ENCODE data around the gene XYLT1.

XYLT1 gene

GRCh38 chr16:17329391-17329790 lies 141.4 kb downstream of the XYLT1 start:
- ATAC-seq (ENCODE audit: low read depth) (no peak), DNase-seq (ENCODE audit: low spot score) (no peak)
- no peaks in the 10 kb centered on the region for H3K36me3 ChIP-seq (ENCODE audit: low read depth)
- no peak overlapping the region for H3K4me3 ChIP-seq (ENCODE audit: severe bottlenecking)
- no peaks in the 10 kb centered on the region for H3K9me3 ChIP-seq (ENCODE audit: severe bottlenecking)
- no peak for TF ChIP-seq CTCF (IDR thresholded peaks at IDR 0.05; ENCODE audit: poor library complexity, severe bottlenecking)
- H3K4me1 ChIP-seq (ENCODE audit: insufficient read depth, poor library complexity, severe bottlenecking): no peaks in the 10 kb centered on the region
- no peaks in the 10 kb centered on the region for H3K27me3 ChIP-seq (ENCODE audit: insufficient read depth, poor library complexity, severe bottlenecking)
- H3K27ac ChIP-seq (ENCODE audit: poor library complexity, severe bottlenecking): no peak overlapping the region

GRCh38 chr16:17328932-17329331 lies 141.8 kb downstream of the XYLT1 start:
- no peak for DNase-seq (ENCODE audit: low spot score)
- no peak for TF ChIP-seq CTCF (IDR thresholded peaks at IDR 0.05; ENCODE audit: poor library complexity, severe bottlenecking)
- H3K27ac ChIP-seq (ENCODE audit: poor library complexity, severe bottlenecking): no peak overlapping the region
- H3K36me3 ChIP-seq (ENCODE audit: low read depth): no peaks in the 10 kb centered on the region
- ATAC-seq (ENCODE audit: low read depth): no peak
- no peaks in the 10 kb centered on the region for H3K27me3 ChIP-seq (ENCODE audit: insufficient read depth, poor library complexity, severe bottlenecking)
- H3K9me3 ChIP-seq (ENCODE audit: severe bottlenecking): no peaks in the 10 kb centered on the region
- H3K4me1 ChIP-seq (ENCODE audit: insufficient read depth, poor library complexity, severe bottlenecking): no peaks in the 10 kb centered on the region
- no peak overlapping the region for H3K4me3 ChIP-seq (ENCODE audit: severe bottlenecking)

GRCh38 chr16:17327664-17328335 lies 143.0 kb downstream of the XYLT1 start:
- Histone ChIP-seq H3K27ac (ENCODE audit: poor library complexity, severe bottlenecking) (no peak overlapping the region), H3K9me3 (ENCODE audit: severe bottlenecking) (no peaks in the 10 kb centered on the region), H3K4me1 (ENCODE audit: insufficient read depth, poor library complexity, severe bottlenecking) (no peaks in the 10 kb centered on the region), H3K4me3 (ENCODE audit: severe bottlenecking) (no peak overlapping the region), H3K27me3 (ENCODE audit: insufficient read depth, poor library complexity, severe bottlenecking) (no peaks in the 10 kb centered on the region), H3K36me3 (ENCODE audit: low read depth) (no peaks in the 10 kb centered on the region)
- DNase-seq (ENCODE audit: low spot score) (no peak), ATAC-seq (ENCODE audit: low read depth) (no peak)
- no peak for TF ChIP-seq CTCF (IDR thresholded peaks at IDR 0.05; ENCODE audit: poor library complexity, severe bottlenecking)

GRCh38 chr16:17325476-17326143 lies 145.2 kb downstream of the XYLT1 start:
- no peak for DNase-seq (ENCODE audit: low spot score)
- H3K4me3 ChIP-seq (ENCODE audit: severe bottlenecking): no peak overlapping the region
- no peak overlapping the region for H3K27ac ChIP-seq (ENCODE audit: poor library complexity, severe bottlenecking)
- H3K4me1 ChIP-seq (ENCODE audit: insufficient read depth, poor library complexity, severe bottlenecking): no peaks in the 10 kb centered on the region
- H3K27me3 ChIP-seq (ENCODE audit: insufficient read depth, poor library complexity, severe bottlenecking): no peaks in the 10 kb centered on the region
- H3K9me3 ChIP-seq (ENCODE audit: severe bottlenecking): no peaks in the 10 kb centered on the region
- H3K36me3 ChIP-seq (ENCODE audit: low read depth): no peaks in the 10 kb centered on the region
- TF ChIP-seq CTCF (IDR thresholded peaks at IDR 0.05; ENCODE audit: poor library complexity, severe bottlenecking): no peak
- ATAC-seq (ENCODE audit: low read depth): no peak

GRCh38 chr16:17324451-17324850 lies 146.3 kb downstream of the XYLT1 start:
- TF ChIP-seq CTCF (IDR thresholded peaks at IDR 0.05; ENCODE audit: poor library complexity, severe bottlenecking): no peak
- H3K27me3 ChIP-seq (ENCODE audit: insufficient read depth, poor library complexity, severe bottlenecking): no peaks in the 10 kb centered on the region
- peaks cover 6% of the 10 kb centered on the region for H3K4me1 ChIP-seq (ENCODE audit: insufficient read depth, poor library complexity, severe bottlenecking)
- H3K36me3 ChIP-seq (ENCODE audit: low read depth): no peaks in the 10 kb centered on the region
- H3K9me3 ChIP-seq (ENCODE audit: severe bottlenecking): no peaks in the 10 kb centered on the region
- DNase-seq (ENCODE audit: low spot score) (no peak), ATAC-seq (ENCODE audit: low read depth) (no peak)
- no peak overlapping the region for H3K27ac ChIP-seq (ENCODE audit: poor library complexity, severe bottlenecking)
- no peak overlapping the region for H3K4me3 ChIP-seq (ENCODE audit: severe bottlenecking)
